GM21515 (cell line): Measurements from ENCODE around the gene DRP2.
"Not testable (repeated sequence)": the region's sequence is repeated elsewhere in the genome, so short reads cannot be mapped to it uniquely, and the experiment has no call there.

ENCODE experiments used
- ATAC-seq: cut with Tn5 transposase; IDR thresholded peaks from one replicate; pipeline ENCODE4 v1.9.1; 2021; ENCODE audit not compliant: unreplicated experiment

The DRP2 gene

GRCh38 chrX:101219116-101219863, at the start of gene DRP2:
Gene DRP2 (plus strand): TSS chrX:101219786. CDS start chrX:101231648, 11,862 bp downstream.
- ATAC-seq = no peak

GRCh38 chrX:101171883-101172400, 47.6 kb upstream of the DRP2 start:
- no peak for ATAC-seq

GRCh38 chrX:101176439-101176838, 43.1 kb upstream of the DRP2 start:
- ATAC-seq = no peak

- not testable (repeated sequence) for ATAC-seq
These were observed 34.7 kb upstream of the DRP2 start for GRCh38 chrX:101184876-101185275.

- ATAC-seq = not testable (repeated sequence)
These were observed 31.6 kb upstream of the DRP2 start for GRCh38 chrX:101187961-101188360.

GRCh38 chrX:101190736-101191135, 28.9 kb upstream of the DRP2 start:
- ATAC-seq = no peak

GRCh38 chrX:101191217-101191750, 28.3 kb upstream of the DRP2 start:
- ATAC-seq = no peak

- no peak for ATAC-seq
These were observed 24.0 kb upstream of the DRP2 start for GRCh38 chrX:101195442-101196173.

- ATAC-seq = no peak
These were observed 15.7 kb upstream of the DRP2 start for GRCh38 chrX:101203761-101204351.

GRCh38 chrX:101206471-101206870, 13.1 kb upstream of the DRP2 start:
- ATAC-seq = peak; percentile 71

GRCh38 chrX:101208152-101208905, 11.3 kb upstream of the DRP2 start:
- ATAC-seq = no peak

- ATAC-seq = no peak
These were observed 9.0 kb upstream of the DRP2 start for GRCh38 chrX:101210630-101211029.

- no peak for ATAC-seq
These were observed 1.9 kb upstream of the DRP2 start for GRCh38 chrX:101217689-101218088.

GRCh38 chrX:101219864-101220346, 319 bp downstream of the DRP2 start:
- ATAC-seq = no peak

- no peak for ATAC-seq
These were observed 1.2 kb downstream of the DRP2 start for GRCh38 chrX:101220662-101221260.

GRCh38 chrX:101223226-101223625, 3.6 kb downstream of the DRP2 start:
- no peak for ATAC-seq

GRCh38 chrX:101229170-101229569, 9.6 kb downstream of the DRP2 start:
- ATAC-seq = no peak

- no peak for ATAC-seq
These were observed 11.1 kb downstream of the DRP2 start for GRCh38 chrX:101230636-101231035.

GRCh38 chrX:101231080-101231479, 11.5 kb downstream of the DRP2 start:
- ATAC-seq = no peak

GRCh38 chrX:101232316-101232715, 12.7 kb downstream of the DRP2 start:
- ATAC-seq = no peak
